ENCODE data around the gene B4GALT3.
"Not testable (repeated sequence)": the region's sequence is repeated elsewhere in the genome, so short reads cannot be mapped to it uniquely, and the experiment has no call there.

Gene B4GALT3

GRCh38 chr1:161177112-161177935 lies at the start of gene B4GALT3:
Gene B4GALT3 (minus strand): TSS chr1:161177507. CDS start chr1:161176060, 1,447 bp downstream.
- H3K4me3 ChIP-seq (ENCODE audit: control insufficient read depth, low read depth, low read length): peak within 1 kb of the TSS; percentile 99
- no peak for TF ChIP-seq CTCF (IDR thresholded peaks at IDR 0.05; ENCODE audit: control insufficient read depth, insufficient read depth, low read depth, low read length, missing control alignments)
- no peak for DNase-seq (ENCODE audit: low read depth)

- H3K4me3 ChIP-seq (ENCODE audit: control insufficient read depth, low read depth, low read length): peak overlapping the region; percentile 89
- no peak for DNase-seq (ENCODE audit: low read depth)
- no peak for TF ChIP-seq CTCF (IDR thresholded peaks at IDR 0.05; ENCODE audit: control insufficient read depth, insufficient read depth, low read depth, low read length, missing control alignments)
These were observed 49.5 kb upstream of the B4GALT3 start for GRCh38 chr1:161226759-161227158.

- DNase-seq (ENCODE audit: low read depth): no peak
- TF ChIP-seq CTCF (IDR thresholded peaks at IDR 0.05; ENCODE audit: control insufficient read depth, insufficient read depth, low read depth, low read length, missing control alignments): no peak
- peak overlapping the region; percentile 89 for H3K4me3 ChIP-seq (ENCODE audit: control insufficient read depth, low read depth, low read length)
These were observed 49.0 kb upstream of the B4GALT3 start for GRCh38 chr1:161226320-161226711.

- peak; percentile 100 for DNase-seq (ENCODE audit: low read depth)
- TF ChIP-seq CTCF (IDR thresholded peaks at IDR 0.05; ENCODE audit: control insufficient read depth, insufficient read depth, low read depth, low read length, missing control alignments): peak; percentile 72
- H3K4me3 ChIP-seq (ENCODE audit: control insufficient read depth, low read depth, low read length): peak within 1 kb of the TSS; percentile 89
These were observed 48.4 kb upstream of the B4GALT3 start, which contains the start of gene TOMM40L for GRCh38 chr1:161225534-161226319. Gene TOMM40L (plus strand): TSS chr1:161226060. CDS start chr1:161226490, 430 bp downstream.

- DNase-seq (ENCODE audit: low read depth): no peak
- TF ChIP-seq CTCF (IDR thresholded peaks at IDR 0.05; ENCODE audit: control insufficient read depth, insufficient read depth, low read depth, low read length, missing control alignments): no peak
- no peak overlapping the region for H3K4me3 ChIP-seq (ENCODE audit: control insufficient read depth, low read depth, low read length)
These were observed 47.8 kb upstream of the B4GALT3 start for GRCh38 chr1:161225178-161225533.

GRCh38 chr1:161224695-161225087 lies 47.4 kb upstream of the B4GALT3 start:
- not testable (repeated sequence) for H3K4me3 ChIP-seq (ENCODE audit: control insufficient read depth, low read depth, low read length); DNase-seq (ENCODE audit: low read depth)
